T-helper 17 cell (primary cell): ENCODE measurements around the gene DAGLA. TPM values are rescaled to one million over a fixed set of nuclear protein-coding genes. Genes with fewer than 3 reads are reported as not detected.

ENCODE experiments used
- ATAC-seq: fragments of 150-1000 bp; cut with Tn5 transposase; 2 replicates; pipeline ENCODE4 v1.10.0; 2021; ENCODE audit warnings: mild to moderate bottlenecking, moderate library complexity
- DNase-seq, 3 donors: peaks; one replicate each; pipeline versions ENCODE4 v3.0.0 to v3.0.0-alpha.2; 2020 to 2021
- H3K9me3 ChIP-seq: one replicate; pipeline ENCODE4 v1.7.0; 2013; ENCODE audit warnings: low read length, mild to moderate bottlenecking; ENCODE audit not compliant: control insufficient read depth, poor library complexity, severe bottlenecking
- H3K27ac Mint-ChIP-seq: one replicate; pipeline ENCODE4 v1.8.0; 2022; ENCODE audit warnings: mild to moderate bottlenecking, moderate library complexity, mixed read lengths
- H3K27me3 Mint-ChIP-seq: one replicate; pipeline ENCODE4 v1.8.0; 2022; ENCODE audit warnings: mixed read lengths
- H3K36me3 Mint-ChIP-seq: one replicate; pipeline ENCODE4 v1.8.0; 2022; ENCODE audit warnings: low read depth, mixed read lengths
- H3K4me1 Mint-ChIP-seq: one replicate; pipeline ENCODE4 v1.8.0; 2022; ENCODE audit warnings: mild to moderate bottlenecking, mixed read lengths
- H3K4me3 Mint-ChIP-seq: one replicate; pipeline ENCODE4 v1.8.0; 2022; ENCODE audit warnings: mild to moderate bottlenecking, moderate library complexity, mixed read lengths
- total RNA-seq, 4 donors: library from RNA in 2 of 4; stranded (reverse) in 2 of 4; gene quantifications; one replicate each; pipeline ENCODE4 v1.2.3 and lab custom pipeline; 2022 to 2026

The DAGLA gene
- total RNA-seq, 2 donors from 2014 or later: 1.3 to 2.1 TPM

GRCh38 chr11:61688365-61689163, 8.4 kb downstream of the DAGLA start:
- Mint-ChIP-seq H3K4me3 (no peak overlapping the region), H3K27me3 (peaks cover 8% of the 10 kb centered on the region), H3K27ac (no peak overlapping the region), H3K4me1 (peaks cover 3% of the 10 kb centered on the region), H3K36me3 (no peaks in the 10 kb centered on the region)
- DNase-seq (no peak), ATAC-seq (no peak)
- no peaks in the 10 kb centered on the region for H3K9me3 ChIP-seq

DNA sequence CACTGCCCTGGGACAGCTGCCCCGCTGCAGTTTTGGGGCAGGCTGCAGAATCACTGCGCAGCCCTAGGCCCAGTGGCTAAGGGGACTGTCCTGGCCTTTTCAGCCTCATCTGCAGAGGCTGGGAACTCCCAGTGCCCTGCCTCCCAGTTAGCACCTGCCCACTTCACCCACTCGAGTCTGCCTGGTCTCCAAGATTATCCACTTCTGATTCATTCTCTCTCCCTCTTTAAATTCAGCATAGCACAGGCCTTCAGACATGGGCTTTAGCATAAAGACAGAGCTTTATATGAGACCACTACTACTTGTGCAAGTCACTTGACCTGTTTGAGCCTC, 8.9 kb downstream of the DAGLA start:
- DNase-seq (no peak), ATAC-seq (no peak)
- H3K9me3 ChIP-seq: no peaks in the 10 kb centered on the region
- peak overlapping the region; percentile 63 for H3K27ac Mint-ChIP-seq
- no peak overlapping the region for H3K4me3 Mint-ChIP-seq
- H3K27me3 Mint-ChIP-seq: peaks cover 8% of the 10 kb centered on the region
- H3K4me1 Mint-ChIP-seq: peaks cover 3% of the 10 kb centered on the region
- no peaks in the 10 kb centered on the region for H3K36me3 Mint-ChIP-seq

GRCh38 chr11:61690706-61691379, 10.7 kb downstream of the DAGLA start:
- Mint-ChIP-seq H3K4me3 (no peak overlapping the region), H3K36me3 (no peaks in the 10 kb centered on the region), H3K4me1 (peaks cover 7% of the 10 kb centered on the region), H3K27me3 (peaks cover 1% of the 10 kb centered on the region), H3K27ac (no peak overlapping the region)
- ATAC-seq (no peak), DNase-seq (no peak)
- H3K9me3 ChIP-seq: no peaks in the 10 kb centered on the region

DNA sequence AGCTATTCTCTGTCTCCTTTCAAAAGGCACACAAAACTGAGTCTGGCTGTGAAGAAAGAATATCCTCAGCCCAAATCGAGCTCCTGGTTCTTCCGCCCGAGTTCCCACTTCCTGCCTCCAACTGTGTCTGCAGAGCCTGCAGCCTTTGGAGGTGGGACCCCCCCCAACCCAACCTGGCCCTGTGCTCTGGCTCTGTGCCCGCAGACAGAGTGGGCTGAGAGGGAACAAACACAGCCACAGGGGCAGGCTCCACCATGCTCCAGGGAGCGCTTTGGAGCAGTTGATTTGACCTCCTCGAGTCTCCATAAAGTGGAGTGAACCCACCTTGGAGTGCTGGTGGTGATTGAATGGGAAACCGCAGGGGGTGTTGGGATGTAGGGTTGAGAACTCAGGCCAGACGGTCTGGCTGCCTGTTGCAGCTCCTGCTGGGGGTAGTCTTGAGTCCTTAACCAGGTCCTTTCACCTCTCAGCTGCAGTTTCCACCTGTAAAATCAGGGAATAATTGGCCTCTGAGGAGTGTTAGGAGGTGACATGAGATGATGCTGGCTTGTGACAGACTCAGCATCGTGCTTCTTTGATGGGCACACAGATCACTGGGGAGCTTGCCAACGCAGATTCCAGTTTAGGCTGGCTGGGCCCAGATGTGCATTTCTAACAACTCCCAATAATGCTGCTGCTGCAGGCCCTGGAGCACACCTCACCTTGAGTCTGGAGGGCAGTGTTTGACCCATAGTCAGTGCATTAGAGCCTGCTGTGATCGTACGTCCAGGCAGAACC, 11.4 kb downstream of the DAGLA start:
- Mint-ChIP-seq H3K4me1 (peaks cover 12% of the 10 kb centered on the region), H3K36me3 (no peaks in the 10 kb centered on the region), H3K27ac (no peak overlapping the region), H3K27me3 (no peaks in the 10 kb centered on the region), H3K4me3 (no peak overlapping the region)
- H3K9me3 ChIP-seq: no peaks in the 10 kb centered on the region
- no peak for DNase-seq
- ATAC-seq: no peak

GRCh38 chr11:61693922-61694601, 13.9 kb downstream of the DAGLA start:
- peaks cover 20% of the 10 kb centered on the region for H3K4me1 Mint-ChIP-seq
- no peaks in the 10 kb centered on the region for H3K27me3 Mint-ChIP-seq
- no peaks in the 10 kb centered on the region for H3K36me3 Mint-ChIP-seq
- no peak for ATAC-seq
- no peak for DNase-seq
- no peak overlapping the region for H3K27ac Mint-ChIP-seq
- H3K9me3 ChIP-seq: no peaks in the 10 kb centered on the region
- H3K4me3 Mint-ChIP-seq: no peak overlapping the region

DNA sequence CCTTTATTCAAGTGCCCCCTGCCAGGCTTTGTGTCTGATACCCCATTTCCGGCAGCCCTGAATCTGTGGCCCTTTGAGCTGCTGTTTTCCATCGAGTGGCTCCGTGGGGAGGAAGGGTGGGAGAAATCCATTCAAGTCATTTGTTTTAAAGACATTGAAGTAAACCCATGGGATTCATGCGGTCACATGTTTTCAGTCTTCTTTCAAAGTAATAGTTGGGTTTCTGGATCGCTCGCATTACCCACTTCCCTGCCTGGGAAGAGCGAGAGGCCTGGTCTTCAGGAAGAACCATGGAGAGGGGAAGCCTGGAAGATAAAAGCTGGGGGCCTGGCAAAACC, 14.4 kb downstream of the DAGLA start:
- no peaks in the 10 kb centered on the region for H3K36me3 Mint-ChIP-seq
- H3K4me3 Mint-ChIP-seq: no peak overlapping the region
- H3K9me3 ChIP-seq: no peaks in the 10 kb centered on the region
- H3K4me1 Mint-ChIP-seq: peaks cover 18% of the 10 kb centered on the region
- H3K27me3 Mint-ChIP-seq: no peaks in the 10 kb centered on the region
- no peak for DNase-seq
- ATAC-seq: no peak
- no peak overlapping the region for H3K27ac Mint-ChIP-seq

DNA sequence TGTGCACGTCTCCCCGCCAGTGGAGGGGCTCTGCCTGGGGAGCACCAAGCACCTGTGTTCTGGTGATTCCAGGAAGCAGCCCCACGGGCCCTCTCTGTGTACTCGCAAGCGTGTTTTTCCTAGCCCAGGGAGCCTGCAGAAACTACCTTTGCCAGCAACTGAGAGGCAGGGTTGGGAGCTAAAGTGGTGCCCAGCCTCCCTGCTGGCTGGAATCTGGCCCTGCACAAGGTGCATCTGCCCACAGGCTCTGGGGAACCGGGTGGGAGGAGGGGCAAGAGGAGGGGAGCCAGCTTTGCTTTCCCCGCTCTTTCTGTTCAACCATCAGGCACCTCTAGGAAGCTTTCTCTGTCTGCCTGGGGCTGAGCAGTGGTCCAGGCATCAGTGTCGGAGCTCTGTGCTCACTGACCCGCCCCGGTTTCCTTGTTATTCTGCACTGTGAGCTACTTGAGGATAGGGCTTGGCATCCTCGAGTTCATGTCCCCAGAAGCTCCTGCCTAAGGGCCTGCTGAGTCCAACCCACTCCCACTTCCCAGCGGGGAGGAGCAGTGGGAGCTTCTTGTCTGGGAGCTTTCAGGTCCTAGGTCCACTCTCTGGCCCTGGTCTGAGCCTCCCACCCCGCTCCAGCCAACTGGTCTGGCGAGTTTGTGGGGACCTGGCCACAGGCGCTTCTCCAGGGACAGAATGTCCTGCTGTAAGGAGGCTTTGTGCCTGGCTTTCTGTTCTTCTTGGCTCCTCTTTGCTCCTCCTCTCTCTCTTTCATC, 14.9 kb downstream of the DAGLA start:
- no peak for DNase-seq
- H3K36me3 Mint-ChIP-seq: no peaks in the 10 kb centered on the region
- H3K27me3 Mint-ChIP-seq: no peaks in the 10 kb centered on the region
- peaks cover 18% of the 10 kb centered on the region for H3K4me1 Mint-ChIP-seq
- peak overlapping the region; percentile 97 for H3K27ac Mint-ChIP-seq
- no peak for ATAC-seq
- no peaks in the 10 kb centered on the region for H3K9me3 ChIP-seq
- H3K4me3 Mint-ChIP-seq: peak overlapping the region; percentile 82

DNA sequence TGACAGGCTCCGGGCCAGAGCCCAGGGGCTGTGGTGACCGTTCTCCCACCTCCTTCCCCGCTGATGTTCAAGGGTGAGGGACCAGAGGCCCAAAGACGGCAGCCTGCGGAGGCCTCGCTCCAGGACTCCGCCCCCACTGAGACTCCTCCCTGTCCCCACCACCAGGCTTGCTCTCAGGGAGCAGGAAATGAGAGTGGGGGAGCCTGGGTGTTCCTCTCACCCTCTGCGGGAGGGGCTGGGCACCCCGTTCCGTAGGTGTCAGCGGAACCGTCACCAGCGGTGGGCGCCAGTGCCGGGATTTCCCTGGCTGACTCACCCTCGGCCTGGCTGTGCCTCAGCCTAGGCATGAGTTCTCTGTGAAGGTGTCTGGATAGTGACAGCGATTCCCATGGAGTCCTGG, 15.7 kb downstream of the DAGLA start:
- peak overlapping the region; percentile 82 for H3K4me3 Mint-ChIP-seq
- no peaks in the 10 kb centered on the region for H3K36me3 Mint-ChIP-seq

DNA sequence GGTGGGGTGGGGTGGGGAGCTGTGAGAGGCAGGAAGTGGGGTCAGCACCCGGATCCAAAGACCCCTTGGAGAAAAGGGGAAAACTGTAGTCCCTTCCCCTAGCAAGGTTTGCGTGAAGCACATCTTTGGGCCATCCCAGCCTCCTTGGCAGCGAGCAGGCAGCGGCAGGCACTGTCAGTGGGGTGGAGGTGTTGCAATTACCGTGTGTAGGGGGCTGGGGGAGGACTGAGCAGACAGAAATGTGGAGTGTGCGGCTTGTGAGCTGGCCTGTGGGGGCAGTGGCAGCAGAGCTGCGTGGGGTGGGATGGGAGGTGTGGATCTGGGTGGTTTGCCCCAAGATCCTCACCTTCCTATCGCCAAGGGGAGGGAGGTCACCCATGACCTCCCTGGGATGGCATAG, 16.4 kb downstream of the DAGLA start:
- Mint-ChIP-seq H3K4me1 (peaks cover 18% of the 10 kb centered on the region), H3K27ac (peak overlapping the region; percentile 97), H3K27me3 (no peaks in the 10 kb centered on the region), H3K4me3 (no peak overlapping the region), H3K36me3 (no peaks in the 10 kb centered on the region)
- no peak for DNase-seq
- no peaks in the 10 kb centered on the region for H3K9me3 ChIP-seq
- ATAC-seq: no peak

More for the DNA sequence above, 15.7 kb downstream of the DAGLA start:
- Mint-ChIP-seq H3K27me3 (no peaks in the 10 kb centered on the region), H3K4me1 (peaks cover 18% of the 10 kb centered on the region), H3K27ac (peak overlapping the region; percentile 97)
- ATAC-seq (peak; percentile 99), DNase-seq (peak; percentile 85 to 92 (median 91))
- no peaks in the 10 kb centered on the region for H3K9me3 ChIP-seq

- no peak for DNase-seq
- ATAC-seq: no peak
- no peaks in the 10 kb centered on the region for H3K9me3 ChIP-seq
- no peaks in the 10 kb centered on the region for H3K27me3 Mint-ChIP-seq
- H3K27ac Mint-ChIP-seq: peak overlapping the region; percentile 97
- H3K4me1 Mint-ChIP-seq: peaks cover 18% of the 10 kb centered on the region
- no peaks in the 10 kb centered on the region for H3K36me3 Mint-ChIP-seq
- no peak overlapping the region for H3K4me3 Mint-ChIP-seq
Measured at GRCh38 chr11:61697078-61697502, 16.9 kb downstream of the DAGLA start.

GRCh38 chr11:61697764-61698163, 17.6 kb downstream of the DAGLA start:
- DNase-seq (no peak), ATAC-seq (no peak)
- Mint-ChIP-seq H3K4me1 (peaks cover 21% of the 10 kb centered on the region), H3K27ac (peak overlapping the region; percentile 97), H3K36me3 (no peaks in the 10 kb centered on the region), H3K4me3 (peak overlapping the region; percentile 67), H3K27me3 (no peaks in the 10 kb centered on the region)
- no peaks in the 10 kb centered on the region for H3K9me3 ChIP-seq

GRCh38 chr11:61698173-61698948, 18.2 kb downstream of the DAGLA start:
- Mint-ChIP-seq H3K4me1 (peaks cover 22% of the 10 kb centered on the region), H3K36me3 (no peaks in the 10 kb centered on the region), H3K27ac (peak overlapping the region; percentile 97), H3K4me3 (peak overlapping the region; percentile 67), H3K27me3 (no peaks in the 10 kb centered on the region)
- ATAC-seq: no peak
- no peaks in the 10 kb centered on the region for H3K9me3 ChIP-seq
- DNase-seq: no peak
